GM19463 (cell line): ENCODE data around the gene DAAM1.
A peak's percentile ranks its signal among the peaks of the same experiment; 100 is the strongest.

Source experiments
- ATAC-seq: cut with Tn5 transposase; IDR thresholded peaks from one replicate; pipeline ENCODE4 v1.9.1; 2021; ENCODE audit warnings: mild to moderate bottlenecking, moderate library complexity; ENCODE audit not compliant: unreplicated experiment

The DAAM1 gene

GRCh38 chr14:59188461-59189090, at the start of gene DAAM1:
Gene DAAM1, plus strand, starts transcription at chr14:59188667. Its CDS starts 74,811 bp downstream, at chr14:59263478.
- ATAC-seq = peak; percentile 78

- no peak for ATAC-seq
Measured at GRCh38 chr14:59139324-59139723, 49.1 kb upstream of the DAAM1 start.

GRCh38 chr14:59140106-59140843, 48.2 kb upstream of the DAAM1 start:
- no peak for ATAC-seq

GRCh38 chr14:59146484-59146883, 42.0 kb upstream of the DAAM1 start:
- ATAC-seq = no peak

- no peak for ATAC-seq
Measured at GRCh38 chr14:59147007-59147406, 41.5 kb upstream of the DAAM1 start.

- peak; percentile 65 for ATAC-seq
Measured at GRCh38 chr14:59148334-59148900, 40.0 kb upstream of the DAAM1 start.

GRCh38 chr14:59150990-59151389, 37.5 kb upstream of the DAAM1 start:
- ATAC-seq = peak; percentile 73

- no peak for ATAC-seq
Measured at GRCh38 chr14:59154373-59154772, 34.1 kb upstream of the DAAM1 start.

- no peak for ATAC-seq
Measured at GRCh38 chr14:59155886-59156285, 32.6 kb upstream of the DAAM1 start.

- no peak for ATAC-seq
Measured at GRCh38 chr14:59159169-59159568, 29.3 kb upstream of the DAAM1 start.

- no peak for ATAC-seq
Measured at GRCh38 chr14:59160506-59160905, 28.0 kb upstream of the DAAM1 start.

GRCh38 chr14:59161561-59162175, 26.8 kb upstream of the DAAM1 start:
- peak; percentile 76 for ATAC-seq

- ATAC-seq = no peak
Measured at GRCh38 chr14:59166258-59166657, 22.2 kb upstream of the DAAM1 start.

GRCh38 chr14:59175404-59175803, 13.1 kb upstream of the DAAM1 start:
- ATAC-seq = peak; percentile 98

- ATAC-seq = no peak
Measured at GRCh38 chr14:59176765-59177164, 11.7 kb upstream of the DAAM1 start.

- no peak for ATAC-seq
Measured at GRCh38 chr14:59177262-59177661, 11.2 kb upstream of the DAAM1 start.

GRCh38 chr14:59181791-59182190, 6.7 kb upstream of the DAAM1 start:
- no peak for ATAC-seq

- no peak for ATAC-seq
Measured at GRCh38 chr14:59182641-59183040, 5.8 kb upstream of the DAAM1 start.

- ATAC-seq = no peak
Measured at GRCh38 chr14:59183150-59183549, 5.3 kb upstream of the DAAM1 start.

GRCh38 chr14:59184396-59184795, 4.1 kb upstream of the DAAM1 start:
- ATAC-seq = no peak

- ATAC-seq = no peak
Measured at GRCh38 chr14:59185676-59186075, 2.8 kb upstream of the DAAM1 start.

GRCh38 chr14:59186306-59186705, 2.2 kb upstream of the DAAM1 start:
- no peak for ATAC-seq
